Endothelial cell of umbilical vein (primary cell): ENCODE measurements around the gene PGF. TPM values are rescaled to one million over a fixed set of nuclear protein-coding genes. Genes with fewer than 3 reads are reported as not detected.

Experiments
- BruUV-seq: library from RNA; stranded (reverse); fragments of 400-500 nt; replicated peaks from 2 replicates; lab custom pipeline; 2021; lab: Mats Ljungman, UMichigan
- CTCF ChIA-PET: fragments of 300-600, 350-600 bp; sonication (Branson Sonifier 250); formaldehyde crosslinking; loops from one replicate; lab custom pipeline; 2021; ENCODE audit warnings: antibody characterized with exemption, inconsistent platforms; lab: Charles Lee
- POLR2A ChIA-PET: fragments of 300-600, 350-600 bp; sonication (Branson Sonifier 250); formaldehyde crosslinking; loops from one replicate; lab custom pipeline; 2021; ENCODE audit warnings: antibody characterized with exemption, inconsistent platforms; lab: Charles Lee
- DNase-seq: peaks from one replicate; pipeline ENCODE4 v3.0.0-alpha.2; 2011; ENCODE audit warnings: low read depth, low spot score
- FAIRE-seq: peaks from 2 replicates; lab custom pipeline; 2011; peaks lifted over from hg19 to GRCh38; lab: Jason Lieb, UNC
- H2AFZ ChIP-seq: 2 replicates; pipeline ENCODE4 v1.6.0; 2012; ENCODE audit warnings: low read depth, low read length, control low read depth, inconsistent platforms
- H3K27ac ChIP-seq: 2 replicates; pipeline ENCODE4 v1.5.1; 2011; ENCODE audit warnings: low read depth, mild to moderate bottlenecking, control low read depth, low read length, moderate library complexity; ENCODE audit not compliant: insufficient read depth
- H3K27me3 ChIP-seq, 2 experiments: 2 replicates each; pipeline versions ENCODE4 v1.6.0 to v1.6.1; 2011; ENCODE audit warnings: low read length in 2 of 2, mixed read lengths in 1 of 2; ENCODE audit not compliant: control insufficient read depth in 2 of 2, insufficient read depth in 2 of 2
- H3K36me3 ChIP-seq, 2 experiments: 2 replicates in 1 of 2; 3 replicates in 1 of 2; pipeline ENCODE4 v1.5.1; 2011; ENCODE audit warnings: low read length in 2 of 2, mild to moderate bottlenecking in 1 of 2, moderate library complexity in 1 of 2; ENCODE audit not compliant: control insufficient read depth in 2 of 2, insufficient read depth in 2 of 2; ENCODE audit errors: extremely low read depth in 1 of 2
- H3K4me1 ChIP-seq: 3 replicates; pipeline ENCODE4 v1.5.1; 2011; ENCODE audit warnings: mild to moderate bottlenecking, low read length; ENCODE audit not compliant: control insufficient read depth, insufficient read depth; ENCODE audit errors: extremely low read depth
- H3K4me2 ChIP-seq: 2 replicates; pipeline ENCODE4 v1.6.1; 2011; ENCODE audit warnings: low read length, control low read depth, mixed read lengths; ENCODE audit not compliant: insufficient read depth
- H3K4me3 ChIP-seq, 3 experiments: fragments of 200-600 bp in 1 of 3; sonication (generic), shearing (Covaris generic) in 1 of 3; replicated peaks in 1 of 3; 2 replicates each; pipeline ENCODE4 v1.5.1; 2011 to 2016; ENCODE audit warnings: control low read depth in 3 of 3, low read length in 3 of 3, mild to moderate bottlenecking in 2 of 3, inconsistent platforms in 1 of 3, low read depth in 1 of 3, moderate library complexity in 1 of 3; ENCODE audit not compliant: insufficient read depth in 1 of 3
- H3K79me2 ChIP-seq: 2 replicates; pipeline ENCODE4 v1.6.0; 2012; ENCODE audit warnings: low read length, inconsistent platforms; ENCODE audit not compliant: control insufficient read depth, insufficient read depth
- H3K9ac ChIP-seq: replicated peaks from 2 replicates; pipeline ENCODE3; 2011; ENCODE audit warnings: low read length, control low read depth; ENCODE audit not compliant: insufficient read depth; ENCODE audit errors: extremely low read depth
- H3K9me1 ChIP-seq: replicated peaks from 3 replicates; pipeline ENCODE4 v1.6.0; 2011; ENCODE audit warnings: mild to moderate bottlenecking, low read length; ENCODE audit not compliant: control insufficient read depth, insufficient read depth; ENCODE audit errors: extremely low read depth
- H3K9me3 ChIP-seq: replicated peaks from 2 replicates; pipeline ENCODE4 v1.5.1; 2012; ENCODE audit warnings: low read length, inconsistent platforms; ENCODE audit not compliant: control insufficient read depth, insufficient read depth
- H4K20me1 ChIP-seq: replicated peaks from 2 replicates; pipeline ENCODE3; 2011; ENCODE audit warnings: mild to moderate bottlenecking, low read length; ENCODE audit not compliant: control insufficient read depth, insufficient read depth; ENCODE audit errors: extremely low read depth
- EZH2 ChIP-seq: IDR thresholded peaks from 2 replicates; pipeline ENCODE4 v1.6.1; 2012; ENCODE audit warnings: borderline replicate concordance, low read depth, mild to moderate bottlenecking, moderate library complexity, low read length, inconsistent platforms; ENCODE audit not compliant: severe bottlenecking
- FOS ChIP-seq: IDR thresholded peaks from 2 replicates; pipeline ENCODE4 v1.6.1; 2011; ENCODE audit warnings: mild to moderate bottlenecking, low read length, moderate library complexity, borderline replicate concordance; ENCODE audit not compliant: insufficient read depth
- JUN ChIP-seq: IDR thresholded peaks from 2 replicates; pipeline ENCODE4 v1.6.1; 2011; ENCODE audit warnings: borderline replicate concordance, low read depth; ENCODE audit not compliant: insufficient read length, insufficient read depth
- MYC ChIP-seq: IDR thresholded peaks from one replicate; pipeline ENCODE4 v1.6.1; 2011; ENCODE audit warnings: mild to moderate bottlenecking, low read depth, low read length
- POLR2A ChIP-seq: IDR thresholded peaks from 2 replicates; pipeline ENCODE4 v1.6.1; 2012; ENCODE audit warnings: low read depth, mild to moderate bottlenecking, control low read depth, low read length
- POLR2AphosphoS5 ChIP-seq: IDR thresholded peaks from 2 replicates; pipeline ENCODE4 v1.6.1; 2012; ENCODE audit warnings: low read depth, mild to moderate bottlenecking, control low read depth, low read length, moderate library complexity; ENCODE audit not compliant: insufficient read depth
- dilution Hi-C: fragments of 300-500 bp; cut with MboI; formaldehyde crosslinking; loops from one replicate; pipeline ENCODE4 v1.15.0; 2019; ENCODE audit warnings: low sequenced_read_pairs; ENCODE audit not compliant: extremely low pct_ligation_motif_present
- intact Hi-C: fragments of 100-400 bp; cut with micrococcal nuclease; formaldehyde crosslinking; loops from one replicate; pipeline ENCODE4 v1.10.0; 2022
- polyA plus RNA-seq, 4 experiments: library from polyadenylated mRNA; depleted of rRNA in 3 of 4; stranded (reverse) in 3 of 4; unstranded in 1 of 4; fragments of >200 nt; gene quantifications; 2 replicates each; pipeline versions ENCODE4 v1.2.1 to v1.2.3, GENCODE V29; 2011 to 2012; ENCODE audit warnings: missing spikeins in 1 of 4
- total RNA-seq: library from RNA; stranded (reverse); gene quantifications from 2 replicates; pipeline ENCODE4 v1.2.3, GENCODE V29; 2021
- TF ChIP-seq, protein P1 (sequence below): IDR thresholded peaks from 2 replicates; pipeline ENCODE4 v1.6.1; 2011; ENCODE audit not compliant: insufficient read depth, insufficient read length
- TF ChIP-seq, protein P2 (sequence below), 2 donors: IDR thresholded peaks; 1 replicate in 1 of 2; 2 replicates in 1 of 2; pipeline ENCODE4 v1.5.1; 2011; ENCODE audit warnings: low read length in 2 of 2, mild to moderate bottlenecking in 2 of 2, moderate library complexity in 2 of 2, control low read depth in 1 of 2, inconsistent platforms in 1 of 2, low read depth in 1 of 2; ENCODE audit not compliant: insufficient read depth in 1 of 2; ENCODE audit errors: extremely low read depth in 1 of 2

PGF gene
- total and polyA plus RNA-seq, 2 donors (not counting 3 experiments of a cell fraction or from before 2014, with no cell fraction given) = 89.0 to 206 TPM

DNA sequence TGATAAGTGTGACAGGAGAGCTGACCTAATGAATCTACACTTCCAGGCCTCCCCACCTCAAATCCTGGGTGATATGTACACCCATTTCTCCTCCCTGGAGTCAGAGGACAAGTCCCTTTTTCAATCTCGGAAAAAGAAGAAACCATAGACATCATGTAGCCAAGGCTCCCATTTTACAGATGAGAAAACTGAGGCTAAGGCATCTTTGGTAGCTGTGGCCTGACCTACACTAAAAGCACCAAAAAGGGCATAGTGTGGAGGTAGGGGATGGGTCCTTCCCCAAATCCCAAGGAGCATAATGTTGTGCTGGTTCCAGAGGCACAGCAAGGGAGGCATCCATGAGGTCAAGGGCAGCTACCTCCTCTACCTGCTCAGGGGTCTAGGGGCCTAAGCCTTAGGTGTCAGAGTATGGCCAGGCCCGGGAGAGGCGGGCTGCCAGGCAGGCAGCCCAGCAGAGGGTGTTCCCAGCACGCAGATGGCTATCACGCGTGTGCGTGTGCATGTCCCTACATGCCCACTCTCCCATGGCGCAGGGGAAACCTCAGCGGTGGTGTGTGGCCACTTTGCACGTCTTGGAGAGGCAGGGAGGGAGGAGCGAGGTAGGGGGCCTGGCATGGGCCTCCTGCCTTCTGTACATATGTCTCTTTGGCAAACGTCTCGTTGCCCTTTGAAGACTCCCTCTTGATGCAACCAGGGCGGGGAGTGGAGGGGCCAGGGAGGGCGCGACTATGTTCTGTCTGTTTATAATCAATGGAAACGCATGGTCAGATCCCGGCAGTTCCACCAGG lies 2.5 kb downstream of the PGF start:
- peaks cover 16 to 32% of the 10 kb centered on the region in 2 experiments for H3K36me3 ChIP-seq
- CTCF ChIA-PET = interaction anchor here (0.7 to 3.2 kb wide), 2 partner anchors 31 to 135 kb away, joined by 3 to 14 read pairs; no protein-coding TSS in a partner anchor
- TF ChIP-seq POLR2A (no peak), FOS (no peak), EZH2 (no peak), JUN (no peak), POLR2AphosphoS5 (no peak), MYC (no peak)
- TF ChIP-seq, protein P1, sequence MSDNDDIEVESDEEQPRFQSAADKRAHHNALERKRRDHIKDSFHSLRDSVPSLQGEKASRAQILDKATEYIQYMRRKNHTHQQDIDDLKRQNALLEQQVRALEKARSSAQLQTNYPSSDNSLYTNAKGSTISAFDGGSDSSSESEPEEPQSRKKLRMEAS = no peak
- TF ChIP-seq, protein P2, sequence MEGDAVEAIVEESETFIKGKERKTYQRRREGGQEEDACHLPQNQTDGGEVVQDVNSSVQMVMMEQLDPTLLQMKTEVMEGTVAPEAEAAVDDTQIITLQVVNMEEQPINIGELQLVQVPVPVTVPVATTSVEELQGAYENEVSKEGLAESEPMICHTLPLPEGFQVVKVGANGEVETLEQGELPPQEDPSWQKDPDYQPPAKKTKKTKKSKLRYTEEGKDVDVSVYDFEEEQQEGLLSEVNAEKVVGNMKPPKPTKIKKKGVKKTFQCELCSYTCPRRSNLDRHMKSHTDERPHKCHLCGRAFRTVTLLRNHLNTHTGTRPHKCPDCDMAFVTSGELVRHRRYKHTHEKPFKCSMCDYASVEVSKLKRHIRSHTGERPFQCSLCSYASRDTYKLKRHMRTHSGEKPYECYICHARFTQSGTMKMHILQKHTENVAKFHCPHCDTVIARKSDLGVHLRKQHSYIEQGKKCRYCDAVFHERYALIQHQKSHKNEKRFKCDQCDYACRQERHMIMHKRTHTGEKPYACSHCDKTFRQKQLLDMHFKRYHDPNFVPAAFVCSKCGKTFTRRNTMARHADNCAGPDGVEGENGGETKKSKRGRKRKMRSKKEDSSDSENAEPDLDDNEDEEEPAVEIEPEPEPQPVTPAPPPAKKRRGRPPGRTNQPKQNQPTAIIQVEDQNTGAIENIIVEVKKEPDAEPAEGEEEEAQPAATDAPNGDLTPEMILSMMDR (IDR thresholded peaks at IDR 0.05; ENCODE audit: extremely low read depth in 1 of 2, insufficient read depth in 1 of 2, low read depth in 1 of 2, low read length in 2 of 2) = no peak

More for the DNA sequence above, 2.5 kb downstream of the PGF start:
- no peak overlapping the region for H3K9ac ChIP-seq
- H3K9me1 ChIP-seq = no peaks in the 10 kb centered on the region
- no peaks in the 10 kb centered on the region for H3K9me3 ChIP-seq
- H3K27ac ChIP-seq = no peak overlapping the region
- intact Hi-C loops = no loop called here
- FAIRE-seq (no peak), DNase-seq (no peak)
- H3K27me3 ChIP-seq = no peaks in the 10 kb centered on the region
- dilution Hi-C loops = no loop called here
- H3K4me1 ChIP-seq = peaks cover 35% of the 10 kb centered on the region
- H4K20me1 ChIP-seq = no peaks in the 10 kb centered on the region
- H2AFZ ChIP-seq = no peak overlapping the region
- peak overlapping the region; percentile 83 for H3K4me2 ChIP-seq
- H3K4me3 ChIP-seq = peak overlapping the region in 2 of 3 experiments; percentile 83 to 84
- POLR2A ChIA-PET = no interaction called here
- no TSS peak for BruUV-seq
- peaks cover 60% of the 10 kb centered on the region for H3K79me2 ChIP-seq
